GM21526 (cell line): ENCODE measurements around the gene UPK2.

Source experiments
- ATAC-seq: cut with Tn5 transposase; IDR thresholded peaks from one replicate; pipeline ENCODE4 v1.9.1; 2021; ENCODE audit warnings: moderate library complexity; ENCODE audit not compliant: unreplicated experiment, low FRiP score

The UPK2 gene

DNA sequence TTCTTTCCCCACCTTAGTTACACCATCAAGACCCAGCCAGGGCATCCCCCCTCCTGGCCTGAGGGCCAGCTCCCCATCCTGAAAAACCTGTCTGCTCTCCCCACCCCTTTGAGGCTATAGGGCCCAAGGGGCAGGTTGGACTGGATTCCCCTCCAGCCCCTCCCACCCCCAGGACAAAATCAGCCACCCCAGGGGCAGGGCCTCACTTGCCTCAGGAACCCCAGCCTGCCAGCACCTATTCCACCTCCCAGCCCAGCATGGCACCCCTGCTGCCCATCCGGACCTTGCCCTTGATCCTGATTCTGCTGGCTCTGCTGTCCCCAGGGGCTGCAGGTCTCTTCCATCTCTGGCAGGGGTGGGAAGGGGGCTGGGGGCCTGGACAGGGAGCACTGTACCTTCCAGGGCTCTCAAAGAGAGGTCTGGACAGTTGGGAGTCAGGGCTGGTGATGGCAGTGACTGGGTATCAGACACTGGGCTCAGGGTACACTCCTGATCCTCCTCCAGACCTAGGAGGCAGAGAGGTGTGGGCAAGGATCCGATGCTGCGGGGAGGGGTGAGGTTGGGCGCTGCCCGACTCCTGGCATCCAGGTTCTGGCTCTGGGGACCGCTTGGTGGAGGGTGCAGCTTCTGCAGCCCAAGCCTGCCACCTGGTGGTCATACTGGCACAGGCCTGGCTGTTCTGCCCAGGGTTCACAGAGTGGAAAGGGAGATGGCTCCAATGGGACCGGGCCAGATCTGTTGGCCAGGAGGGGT, at the start of gene UPK2:
TSS of gene UPK2 (plus strand) at position 205 of the 753 bp plus-strand sequence. CDS start at position 258, 53 bp downstream.
- ATAC-seq, result peak; percentile 65

- peak; percentile 61 for ATAC-seq
Observed at GRCh38 chr11:118907051-118908042, 48.8 kb upstream of the UPK2 start.

- no peak for ATAC-seq
Observed at GRCh38 chr11:118908264-118908663, 47.8 kb upstream of the UPK2 start.

DNA sequence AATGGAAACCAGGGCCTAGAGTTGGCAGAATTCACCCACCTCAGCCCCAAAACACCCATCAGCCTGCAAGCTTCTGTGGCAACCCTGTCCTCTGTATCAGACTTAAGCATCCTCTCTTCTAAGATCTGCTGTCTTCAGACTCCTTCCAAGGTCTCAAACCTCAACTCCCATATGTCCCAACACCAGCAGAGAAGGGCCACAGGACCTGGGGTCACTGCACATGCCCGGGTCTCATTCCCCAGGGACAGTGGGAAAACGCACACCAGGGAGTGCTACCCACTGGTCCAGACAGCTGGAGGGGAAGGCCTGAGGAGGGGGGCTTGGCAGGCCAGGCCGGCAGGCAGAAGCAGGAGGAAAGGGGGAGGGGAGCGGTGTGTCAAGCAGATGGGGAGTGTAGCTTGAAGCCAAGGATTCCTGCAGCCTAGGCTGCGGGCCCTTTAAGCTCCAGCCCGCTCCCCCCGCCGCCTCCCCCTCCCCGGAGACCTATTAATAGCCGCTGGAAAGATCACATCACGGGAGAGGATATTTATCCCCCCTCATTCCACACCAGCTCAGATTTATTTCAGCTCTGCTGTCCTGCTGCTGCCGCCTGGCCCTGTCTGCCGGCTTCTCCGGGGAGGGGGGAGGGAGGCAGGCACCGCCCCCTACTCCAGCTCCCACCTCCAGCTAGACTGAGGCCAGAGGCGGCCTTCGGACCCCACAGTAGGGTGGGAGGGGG, 47.0 kb upstream of the UPK2 start:
- no peak for ATAC-seq

- no peak for ATAC-seq
Observed at GRCh38 chr11:118909619-118910308, 46.3 kb upstream of the UPK2 start.

- ATAC-seq, result no peak
Observed at GRCh38 chr11:118910309-118911112, 45.6 kb upstream of the UPK2 start.

- ATAC-seq, result no peak
Observed at GRCh38 chr11:118911113-118911879, 44.8 kb upstream of the UPK2 start.

GRCh38 chr11:118911880-118912741, 44.0 kb upstream of the UPK2 start:
- ATAC-seq, result no peak

- ATAC-seq, result no peak
Observed at GRCh38 chr11:118912742-118913410, 43.2 kb upstream of the UPK2 start.

- ATAC-seq, result no peak
Observed at GRCh38 chr11:118913411-118914125, 42.5 kb upstream of the UPK2 start.

DNA sequence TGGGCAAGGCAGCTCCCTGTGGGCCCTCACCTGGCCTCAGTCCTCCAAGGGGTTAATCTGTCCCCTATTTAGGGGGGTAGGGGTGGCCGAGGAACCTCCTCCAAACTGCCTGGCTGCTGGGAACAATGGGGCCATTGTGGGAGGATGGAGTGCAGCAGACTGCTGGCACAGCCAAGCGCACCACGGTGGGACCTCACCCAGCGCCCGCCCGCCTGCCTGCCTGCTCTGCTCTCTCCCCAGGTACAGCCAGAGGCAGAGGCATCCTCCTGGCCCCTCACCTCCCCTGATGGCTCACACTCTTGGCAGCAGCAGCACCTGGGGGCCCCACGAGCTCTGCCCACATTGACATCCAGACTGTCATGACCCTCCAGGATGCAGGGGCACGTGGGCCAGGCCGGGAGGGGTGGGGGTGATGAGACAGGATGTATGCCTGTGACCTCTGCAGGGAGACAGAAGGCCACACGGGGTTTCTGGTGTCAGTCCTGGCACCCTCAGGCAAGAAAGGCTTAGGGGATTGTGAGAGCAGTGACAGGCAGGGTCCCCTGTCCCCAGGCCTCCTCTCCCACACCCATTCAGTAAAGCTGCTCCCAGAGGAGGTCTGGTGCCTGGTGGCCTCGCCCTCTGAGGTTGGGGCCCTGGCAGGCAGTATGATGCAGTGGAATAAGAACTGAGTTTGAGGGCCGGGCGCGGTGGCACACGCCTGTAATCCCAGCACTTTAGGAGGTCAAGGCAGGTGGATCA, 41.8 kb upstream of the UPK2 start:
- no peak for ATAC-seq

DNA sequence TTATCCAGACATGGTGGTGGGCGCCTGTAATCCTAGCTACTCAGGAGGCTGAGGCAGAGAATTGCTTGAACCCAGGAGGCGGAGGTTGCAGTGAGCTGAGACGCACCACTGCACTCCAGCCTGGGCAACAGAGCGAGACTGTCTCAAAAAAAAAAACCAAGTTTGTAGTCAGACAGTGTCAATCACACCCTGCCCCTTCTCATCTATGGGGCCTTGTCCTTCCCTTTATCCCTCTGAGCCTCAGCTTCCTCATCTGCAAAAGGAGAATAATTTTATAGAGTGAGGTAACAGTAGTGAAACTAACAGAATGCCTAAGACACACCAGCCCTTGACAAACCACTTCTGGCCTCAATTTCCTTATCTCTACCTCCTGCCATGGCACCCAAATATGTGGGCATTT, 41.1 kb upstream of the UPK2 start:
- no peak for ATAC-seq

- ATAC-seq, result no peak
Observed at GRCh38 chr11:118915396-118915795, 40.7 kb upstream of the UPK2 start.

DNA sequence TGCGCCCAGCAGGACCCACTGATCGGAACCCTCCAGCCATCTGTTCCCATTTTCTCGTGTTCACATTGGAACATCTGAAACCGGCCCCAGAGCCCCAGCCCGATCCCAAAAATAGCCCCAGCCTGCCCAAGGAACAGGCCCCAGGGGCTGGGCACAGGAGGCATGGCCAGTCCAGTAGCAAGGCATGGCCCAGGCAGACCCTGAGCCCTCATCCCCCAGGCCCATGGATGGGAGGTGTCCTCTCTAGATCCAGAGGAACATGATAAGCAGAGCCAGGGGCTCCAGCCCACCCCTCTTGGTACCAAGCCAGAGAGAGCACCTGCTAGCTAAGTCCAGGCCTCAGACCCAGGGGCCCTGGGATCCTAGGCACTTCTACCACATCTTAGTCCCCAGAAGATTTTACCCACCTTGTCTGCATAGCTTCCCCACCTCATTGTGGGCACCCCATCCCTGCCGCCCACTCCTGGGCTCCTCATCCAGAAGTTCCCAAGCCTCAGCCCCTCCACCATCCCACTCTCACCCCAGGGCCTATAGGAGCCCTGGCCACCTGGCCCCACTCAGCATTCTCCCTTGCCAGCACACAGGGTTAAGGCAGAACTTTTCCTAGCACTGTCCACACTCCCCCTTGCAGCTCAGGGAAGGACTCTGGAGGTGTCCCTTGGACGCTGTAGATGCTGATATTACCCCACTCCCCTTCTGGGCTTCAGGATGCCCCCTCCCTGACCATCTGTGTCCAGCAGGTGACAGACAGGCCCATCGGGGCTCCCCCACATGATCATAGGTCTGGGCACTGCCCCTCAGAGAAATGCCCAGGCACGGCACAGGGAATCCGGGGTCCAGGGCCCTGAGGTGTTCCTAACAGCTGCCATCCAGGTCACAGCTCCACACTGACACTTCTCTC, 39.9 kb upstream of the UPK2 start:
- ATAC-seq, result no peak

DNA sequence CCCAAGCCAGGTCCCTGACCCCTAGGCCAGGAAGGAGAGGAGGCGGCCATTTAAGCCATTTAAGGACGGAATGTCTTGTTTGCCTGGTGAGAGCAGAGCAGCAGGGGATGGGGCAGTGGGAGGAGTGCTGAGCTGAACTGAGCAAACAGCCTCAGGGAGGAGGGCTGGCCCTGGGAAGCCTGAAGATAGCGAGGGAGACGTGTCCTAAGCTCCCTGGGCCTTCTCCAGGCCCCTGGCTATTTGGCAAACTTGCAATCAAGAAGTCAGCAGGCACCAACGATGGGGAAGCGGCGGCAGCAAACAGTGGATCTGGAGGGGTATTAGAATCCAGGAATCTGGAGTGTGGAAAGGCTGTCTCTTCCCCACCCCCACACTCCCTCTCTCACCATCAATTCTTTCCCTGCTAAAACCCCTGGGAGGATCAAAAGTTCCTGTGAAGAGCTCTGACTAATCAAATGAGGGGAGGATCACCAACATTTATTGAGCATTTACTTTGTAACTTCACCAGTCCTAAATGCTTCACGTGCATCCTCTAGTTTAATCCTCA, 39.2 kb upstream of the UPK2 start:
- no peak for ATAC-seq
